Endothelial cell of umbilical vein (primary cell): ENCODE measurements around the gene SSR1. TPM values are rescaled to one million over a fixed set of nuclear protein-coding genes. Genes with fewer than 3 reads are reported as not detected.

Experiments
- BruUV-seq: library from RNA; stranded (reverse); fragments of 400-500 nt; replicated peaks from 2 replicates; lab custom pipeline; 2021; lab: Mats Ljungman, UMichigan
- CTCF ChIA-PET: fragments of 300-600, 350-600 bp; sonication (Branson Sonifier 250); formaldehyde crosslinking; loops from one replicate; lab custom pipeline; 2021; ENCODE audit warnings: antibody characterized with exemption, inconsistent platforms; lab: Charles Lee
- POLR2A ChIA-PET: fragments of 300-600, 350-600 bp; sonication (Branson Sonifier 250); formaldehyde crosslinking; loops from one replicate; lab custom pipeline; 2021; ENCODE audit warnings: antibody characterized with exemption, inconsistent platforms; lab: Charles Lee
- DNase-seq: peaks from one replicate; pipeline ENCODE4 v3.0.0-alpha.2; 2011; ENCODE audit warnings: low read depth, low spot score
- FAIRE-seq: peaks from 2 replicates; lab custom pipeline; 2011; peaks lifted over from hg19 to GRCh38; lab: Jason Lieb, UNC
- H2AFZ ChIP-seq: 2 replicates; pipeline ENCODE4 v1.6.0; 2012; ENCODE audit warnings: low read depth, low read length, control low read depth, inconsistent platforms
- H3K27ac ChIP-seq: 2 replicates; pipeline ENCODE4 v1.5.1; 2011; ENCODE audit warnings: low read depth, mild to moderate bottlenecking, control low read depth, low read length, moderate library complexity; ENCODE audit not compliant: insufficient read depth
- H3K27me3 ChIP-seq, 2 experiments: 2 replicates each; pipeline versions ENCODE4 v1.6.0 to v1.6.1; 2011; ENCODE audit warnings: low read length in 2 of 2, mixed read lengths in 1 of 2; ENCODE audit not compliant: control insufficient read depth in 2 of 2, insufficient read depth in 2 of 2
- H3K36me3 ChIP-seq, 2 experiments: 2 replicates in 1 of 2; 3 replicates in 1 of 2; pipeline ENCODE4 v1.5.1; 2011; ENCODE audit warnings: low read length in 2 of 2, mild to moderate bottlenecking in 1 of 2, moderate library complexity in 1 of 2; ENCODE audit not compliant: control insufficient read depth in 2 of 2, insufficient read depth in 2 of 2; ENCODE audit errors: extremely low read depth in 1 of 2
- H3K4me1 ChIP-seq: 3 replicates; pipeline ENCODE4 v1.5.1; 2011; ENCODE audit warnings: mild to moderate bottlenecking, low read length; ENCODE audit not compliant: control insufficient read depth, insufficient read depth; ENCODE audit errors: extremely low read depth
- H3K4me2 ChIP-seq: 2 replicates; pipeline ENCODE4 v1.6.1; 2011; ENCODE audit warnings: low read length, control low read depth, mixed read lengths; ENCODE audit not compliant: insufficient read depth
- H3K4me3 ChIP-seq, 3 experiments: fragments of 200-600 bp in 1 of 3; sonication (generic), shearing (Covaris generic) in 1 of 3; replicated peaks in 1 of 3; 2 replicates each; pipeline ENCODE4 v1.5.1; 2011 to 2016; ENCODE audit warnings: control low read depth in 3 of 3, low read length in 3 of 3, mild to moderate bottlenecking in 2 of 3, inconsistent platforms in 1 of 3, low read depth in 1 of 3, moderate library complexity in 1 of 3; ENCODE audit not compliant: insufficient read depth in 1 of 3
- H3K79me2 ChIP-seq: 2 replicates; pipeline ENCODE4 v1.6.0; 2012; ENCODE audit warnings: low read length, inconsistent platforms; ENCODE audit not compliant: control insufficient read depth, insufficient read depth
- H3K9ac ChIP-seq: replicated peaks from 2 replicates; pipeline ENCODE3; 2011; ENCODE audit warnings: low read length, control low read depth; ENCODE audit not compliant: insufficient read depth; ENCODE audit errors: extremely low read depth
- H3K9me1 ChIP-seq: replicated peaks from 3 replicates; pipeline ENCODE4 v1.6.0; 2011; ENCODE audit warnings: mild to moderate bottlenecking, low read length; ENCODE audit not compliant: control insufficient read depth, insufficient read depth; ENCODE audit errors: extremely low read depth
- H3K9me3 ChIP-seq: replicated peaks from 2 replicates; pipeline ENCODE4 v1.5.1; 2012; ENCODE audit warnings: low read length, inconsistent platforms; ENCODE audit not compliant: control insufficient read depth, insufficient read depth
- H4K20me1 ChIP-seq: replicated peaks from 2 replicates; pipeline ENCODE3; 2011; ENCODE audit warnings: mild to moderate bottlenecking, low read length; ENCODE audit not compliant: control insufficient read depth, insufficient read depth; ENCODE audit errors: extremely low read depth
- EZH2 ChIP-seq: IDR thresholded peaks from 2 replicates; pipeline ENCODE4 v1.6.1; 2012; ENCODE audit warnings: borderline replicate concordance, low read depth, mild to moderate bottlenecking, moderate library complexity, low read length, inconsistent platforms; ENCODE audit not compliant: severe bottlenecking
- FOS ChIP-seq: IDR thresholded peaks from 2 replicates; pipeline ENCODE4 v1.6.1; 2011; ENCODE audit warnings: mild to moderate bottlenecking, low read length, moderate library complexity, borderline replicate concordance; ENCODE audit not compliant: insufficient read depth
- GATA2 ChIP-seq: IDR thresholded peaks from 2 replicates; pipeline ENCODE4 v1.7.0; 2011; ENCODE audit warnings: low read depth, mild to moderate bottlenecking, moderate library complexity, mixed read lengths, low read length; ENCODE audit not compliant: insufficient read length, insufficient read depth
- JUN ChIP-seq: IDR thresholded peaks from 2 replicates; pipeline ENCODE4 v1.6.1; 2011; ENCODE audit warnings: borderline replicate concordance, low read depth; ENCODE audit not compliant: insufficient read length, insufficient read depth
- MYC ChIP-seq: IDR thresholded peaks from one replicate; pipeline ENCODE4 v1.6.1; 2011; ENCODE audit warnings: mild to moderate bottlenecking, low read depth, low read length
- POLR2A ChIP-seq: IDR thresholded peaks from 2 replicates; pipeline ENCODE4 v1.6.1; 2012; ENCODE audit warnings: low read depth, mild to moderate bottlenecking, control low read depth, low read length
- POLR2AphosphoS5 ChIP-seq: IDR thresholded peaks from 2 replicates; pipeline ENCODE4 v1.6.1; 2012; ENCODE audit warnings: low read depth, mild to moderate bottlenecking, control low read depth, low read length, moderate library complexity; ENCODE audit not compliant: insufficient read depth
- dilution Hi-C: fragments of 300-500 bp; cut with MboI; formaldehyde crosslinking; loops from one replicate; pipeline ENCODE4 v1.15.0; 2019; ENCODE audit warnings: low sequenced_read_pairs; ENCODE audit not compliant: extremely low pct_ligation_motif_present
- intact Hi-C: fragments of 100-400 bp; cut with micrococcal nuclease; formaldehyde crosslinking; loops from one replicate; pipeline ENCODE4 v1.10.0; 2022
- polyA plus RNA-seq, 4 experiments: library from polyadenylated mRNA; depleted of rRNA in 3 of 4; stranded (reverse) in 3 of 4; unstranded in 1 of 4; fragments of >200 nt; gene quantifications; 2 replicates each; pipeline versions ENCODE4 v1.2.1 to v1.2.3, GENCODE V29; 2011 to 2012; ENCODE audit warnings: missing spikeins in 1 of 4
- total RNA-seq: library from RNA; stranded (reverse); gene quantifications from 2 replicates; pipeline ENCODE4 v1.2.3, GENCODE V29; 2021
- TF ChIP-seq, protein P1 (sequence below): IDR thresholded peaks from 2 replicates; pipeline ENCODE4 v1.6.1; 2011; ENCODE audit not compliant: insufficient read depth, insufficient read length
- TF ChIP-seq, protein P2 (sequence below), 2 donors: IDR thresholded peaks; 1 replicate in 1 of 2; 2 replicates in 1 of 2; pipeline ENCODE4 v1.5.1; 2011; ENCODE audit warnings: low read length in 2 of 2, mild to moderate bottlenecking in 2 of 2, moderate library complexity in 2 of 2, control low read depth in 1 of 2, inconsistent platforms in 1 of 2, low read depth in 1 of 2; ENCODE audit not compliant: insufficient read depth in 1 of 2; ENCODE audit errors: extremely low read depth in 1 of 2

SSR1 gene
- total and polyA plus RNA-seq, 2 donors (not counting 3 experiments of a cell fraction or from before 2014, with no cell fraction given) = 70.7 to 187 TPM

DNA sequence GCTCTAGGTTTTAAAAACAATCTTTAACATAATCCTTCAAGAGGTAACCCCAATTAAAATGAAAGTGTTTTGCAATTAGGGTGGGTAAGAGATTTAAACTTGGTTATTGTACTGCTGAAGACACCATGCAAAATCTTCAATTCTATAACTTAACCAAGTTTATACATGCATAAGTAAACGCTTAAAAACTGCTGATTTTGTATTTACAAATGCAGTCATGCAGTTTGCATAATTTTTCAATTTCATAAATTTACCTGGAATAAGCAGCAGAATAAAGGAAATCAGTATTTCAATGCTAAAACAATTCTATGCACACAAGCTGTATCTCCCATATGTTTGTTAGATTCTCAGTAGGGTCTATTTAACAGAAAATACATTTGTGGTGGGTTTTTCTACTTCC lies 22.9 kb downstream of the SSR1 start:
- no TSS peak for BruUV-seq
- Histone ChIP-seq H2AFZ (no peak overlapping the region), H4K20me1 (no peaks in the 10 kb centered on the region), H3K27me3 (no peaks in the 10 kb centered on the region), H3K4me2 (no peak overlapping the region), H3K79me2 (peaks cover 1% of the 10 kb centered on the region), H3K4me1 (no peaks in the 10 kb centered on the region), H3K9me3 (no peaks in the 10 kb centered on the region), H3K9me1 (no peaks in the 10 kb centered on the region), H3K36me3 (peaks cover 14 to 27% of the 10 kb centered on the region in 2 experiments), H3K4me3 (no peak overlapping the region), H3K27ac (no peak overlapping the region), H3K9ac (no peak overlapping the region)
- no peak for FAIRE-seq
- TF ChIP-seq MYC (no peak), POLR2AphosphoS5 (no peak), EZH2 (no peak), JUN (no peak), GATA2 (no peak)
- TF ChIP-seq, protein P1, sequence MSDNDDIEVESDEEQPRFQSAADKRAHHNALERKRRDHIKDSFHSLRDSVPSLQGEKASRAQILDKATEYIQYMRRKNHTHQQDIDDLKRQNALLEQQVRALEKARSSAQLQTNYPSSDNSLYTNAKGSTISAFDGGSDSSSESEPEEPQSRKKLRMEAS = no peak
- CTCF ChIA-PET = interaction anchor here (1.5 kb wide), 1 partner anchor 14 kb away, joined by 8 read pairs; no protein-coding TSS in a partner anchor
- POLR2A ChIA-PET = no interaction called here
- DNase-seq = no peak
- intact Hi-C loops (no loop called here), dilution Hi-C loops (no loop called here)

DNA sequence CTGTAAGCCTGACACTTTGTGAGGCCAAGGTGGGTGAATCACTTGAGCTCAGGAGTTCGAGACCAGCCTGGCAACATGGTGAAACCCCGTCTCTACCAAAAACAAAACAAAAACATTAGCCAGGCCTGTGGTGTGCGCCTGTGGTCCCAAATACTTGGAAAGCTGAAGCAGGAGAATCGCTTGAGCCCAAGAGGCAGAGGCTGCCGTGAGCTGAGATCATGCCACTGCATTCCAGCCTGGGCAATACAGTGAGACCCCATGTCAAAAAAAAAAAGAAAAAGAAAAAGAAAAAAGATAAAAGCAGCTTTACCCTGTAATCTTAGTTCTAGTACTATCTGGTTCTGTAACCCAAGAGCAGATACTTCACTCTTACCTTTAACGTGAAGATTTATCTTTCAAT lies 27.6 kb downstream of the SSR1 start:
- no peak for FAIRE-seq
- no peak overlapping the region for H2AFZ ChIP-seq
- peaks cover 2 to 20% of the 10 kb centered on the region in 2 experiments for H3K36me3 ChIP-seq
- BruUV-seq = no TSS peak
- H3K9me3 ChIP-seq = no peaks in the 10 kb centered on the region
- H3K4me3 ChIP-seq = no peak overlapping the region
- no peaks in the 10 kb centered on the region for H3K9me1 ChIP-seq
- H3K4me2 ChIP-seq = no peak overlapping the region
- POLR2A ChIA-PET = no interaction called here
- intact Hi-C loops = no loop called here
- H3K9ac ChIP-seq = no peak overlapping the region
- CTCF ChIA-PET = interaction anchor here (0.9 to 4.1 kb wide), 4 partner anchors 8 to 609 kb away, joined by 3 to 37 read pairs (median 5); no protein-coding TSS in a partner anchor
- H3K4me1 ChIP-seq = no peaks in the 10 kb centered on the region
- H3K79me2 ChIP-seq = no peaks in the 10 kb centered on the region
- TF ChIP-seq POLR2A (no peak), JUN (no peak), GATA2 (no peak), MYC (no peak), EZH2 (no peak), FOS (no peak), POLR2AphosphoS5 (no peak)
- TF ChIP-seq, protein P2, sequence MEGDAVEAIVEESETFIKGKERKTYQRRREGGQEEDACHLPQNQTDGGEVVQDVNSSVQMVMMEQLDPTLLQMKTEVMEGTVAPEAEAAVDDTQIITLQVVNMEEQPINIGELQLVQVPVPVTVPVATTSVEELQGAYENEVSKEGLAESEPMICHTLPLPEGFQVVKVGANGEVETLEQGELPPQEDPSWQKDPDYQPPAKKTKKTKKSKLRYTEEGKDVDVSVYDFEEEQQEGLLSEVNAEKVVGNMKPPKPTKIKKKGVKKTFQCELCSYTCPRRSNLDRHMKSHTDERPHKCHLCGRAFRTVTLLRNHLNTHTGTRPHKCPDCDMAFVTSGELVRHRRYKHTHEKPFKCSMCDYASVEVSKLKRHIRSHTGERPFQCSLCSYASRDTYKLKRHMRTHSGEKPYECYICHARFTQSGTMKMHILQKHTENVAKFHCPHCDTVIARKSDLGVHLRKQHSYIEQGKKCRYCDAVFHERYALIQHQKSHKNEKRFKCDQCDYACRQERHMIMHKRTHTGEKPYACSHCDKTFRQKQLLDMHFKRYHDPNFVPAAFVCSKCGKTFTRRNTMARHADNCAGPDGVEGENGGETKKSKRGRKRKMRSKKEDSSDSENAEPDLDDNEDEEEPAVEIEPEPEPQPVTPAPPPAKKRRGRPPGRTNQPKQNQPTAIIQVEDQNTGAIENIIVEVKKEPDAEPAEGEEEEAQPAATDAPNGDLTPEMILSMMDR (IDR thresholded peaks at IDR 0.05; ENCODE audit: extremely low read depth in 1 of 2, insufficient read depth in 1 of 2, low read depth in 1 of 2, low read length in 2 of 2) = no peak
- TF ChIP-seq, protein P1 = no peak
- no peaks in the 10 kb centered on the region for H3K27me3 ChIP-seq
- H4K20me1 ChIP-seq = no peaks in the 10 kb centered on the region
- no peak for DNase-seq
- H3K27ac ChIP-seq = no peak overlapping the region
- dilution Hi-C loops = no loop called here
